HepG2 (cell line): ENCODE measurements around the gene CES2. TPM values are rescaled to one million over a fixed set of nuclear protein-coding genes. Genes with fewer than 3 reads are reported as not detected.

Source experiments
- GPBP1L1 ChIP-seq: sonication (generic); formaldehyde crosslinking; IDR thresholded peaks from 2 replicates; pipeline ENCODE4 v1.5.0; 2020; ENCODE audit warnings: mild to moderate bottlenecking, missing genetic modification reagents
- MED13 ChIP-seq: sonication (generic); formaldehyde crosslinking; IDR thresholded peaks from 2 replicates; pipeline ENCODE4 v1.5.0; 2020; ENCODE audit warnings: missing genetic modification reagents
- MLXIP ChIP-seq: sonication (generic); formaldehyde crosslinking; IDR thresholded peaks from 2 replicates; pipeline ENCODE4 v1.9.0; 2021; ENCODE audit warnings: missing genetic modification reagents, borderline replicate concordance
- RBM22 ChIP-seq: fragments of 200-400 bp; formaldehyde crosslinking; optimal IDR thresholded peaks from 2 replicates; pipeline ENCODE3; 2017; ENCODE audit warnings: mild to moderate bottlenecking, low read length, moderate library complexity
- SSRP1 ChIP-seq: IDR thresholded peaks from 2 replicates; pipeline ENCODE4 v1.6.1; 2016; ENCODE audit warnings: control low read depth
- TBX2 ChIP-seq: sonication (generic); formaldehyde crosslinking; IDR thresholded peaks from 2 replicates; pipeline ENCODE4 v1.5.0; 2020; ENCODE audit warnings: missing genetic modification reagents, mild to moderate bottlenecking, borderline replicate concordance
- TCF12 ChIP-seq, 2 experiments: fragments of 450-650 bp in 1 of 2; sonication (generic) in 1 of 2; formaldehyde crosslinking in 1 of 2; IDR thresholded peaks; 2 replicates each; pipeline versions ENCODE4 v1.6.1 to v1.8.0; 2017 to 2022; ENCODE audit warnings: antibody characterized with exemption in 1 of 2, mild to moderate bottlenecking in 1 of 2, missing genetic modification reagents in 1 of 2, moderate library complexity in 1 of 2
- ZFP41 ChIP-seq: sonication (generic); formaldehyde crosslinking; IDR thresholded peaks from 2 replicates; pipeline ENCODE4 v1.4.0; 2020; ENCODE audit warnings: mild to moderate bottlenecking, missing genetic modification reagents, borderline replicate concordance
- ZNF138 ChIP-seq: sonication (generic); formaldehyde crosslinking; IDR thresholded peaks from 2 replicates; pipeline ENCODE4 v1.5.0; 2020; ENCODE audit warnings: mild to moderate bottlenecking, low read depth, missing genetic modification reagents
- ZNF350 ChIP-seq: sonication (generic); formaldehyde crosslinking; IDR thresholded peaks from 2 replicates; pipeline ENCODE4 v1.4.0; 2020; ENCODE audit warnings: mild to moderate bottlenecking, low read depth, missing genetic modification reagents, borderline replicate concordance
- ZNF547 ChIP-seq: sonication (generic); formaldehyde crosslinking; IDR thresholded peaks from 2 replicates; pipeline ENCODE4 v1.5.1; 2020; ENCODE audit warnings: mild to moderate bottlenecking, missing genetic modification reagents
- ZNF550 ChIP-seq: sonication (generic); formaldehyde crosslinking; IDR thresholded peaks from 2 replicates; pipeline ENCODE4 v1.4.0; 2020; ENCODE audit warnings: mild to moderate bottlenecking, missing genetic modification reagents, borderline replicate concordance
- ZNF713 ChIP-seq: sonication (generic); formaldehyde crosslinking; IDR thresholded peaks from 2 replicates; pipeline ENCODE4 v1.4.0; 2020; ENCODE audit warnings: mild to moderate bottlenecking, missing genetic modification reagents
- polyA plus RNA-seq, 8 experiments: library from polyadenylated mRNA; depleted of rRNA in 3 of 8; stranded (reverse) in 7 of 8; unstranded in 1 of 8; fragments of >200 nt; fragmentation: Illumina TruSeq in 4 of 8; extraction: Trizol in 4 of 8; gene quantifications; 2 replicates each; pipeline versions ENCODE4 v1.2.1 to v1.2.3, GENCODE V29; 2011 to 2016; ENCODE audit warnings: low read depth in 4 of 8, missing spikeins in 1 of 8, mixed read lengths in 1 of 8; ENCODE audit not compliant: insufficient read depth in 1 of 8
- total RNA-seq, 5 experiments: library from RNA; depleted of rRNA; stranded (reverse); fragments of >200 nt; fragmentation: Illumina TruSeq; extraction: Trizol; gene quantifications; 2 replicates each; pipeline ENCODE4 v1.2.3, GENCODE V29; 2016; ENCODE audit warnings: low read depth in 1 of 5
- TF ChIP-seq, protein P1 (sequence below): sonication (generic); formaldehyde crosslinking; IDR thresholded peaks from 2 replicates; pipeline ENCODE4 v1.9.0; 2021; ENCODE audit warnings: missing genetic modification reagents, borderline replicate concordance
- TF ChIP-seq, protein P2 (sequence below): sonication (generic); formaldehyde crosslinking; IDR thresholded peaks from 2 replicates; pipeline ENCODE4 v1.4.0; 2020; ENCODE audit warnings: mild to moderate bottlenecking, low read depth, missing genetic modification reagents
- TF ChIP-seq, protein P3 (sequence below): sonication (generic); formaldehyde crosslinking; IDR thresholded peaks from 2 replicates; pipeline ENCODE4 v1.4.0; 2020; ENCODE audit warnings: mild to moderate bottlenecking, missing genetic modification reagents

CES2 gene
- total and polyA plus RNA-seq, 2 of the 13 experiments (the other 11 are each of a cell fraction or from before 2014, with no cell fraction given): 50.6 to 63.8 TPM

GRCh38 chr16:66977341-66978113 is 42.2 kb downstream of the CES2 start (continued):
- TF ChIP-seq TCF12 (IDR thresholded peaks at IDR 0.05) (no peak), TCF12 (CRISPR knock-in tag; IDR thresholded peaks at IDR 0.05) (no peak), TBX2 (peak; percentile 79), ZNF713 (CRISPR knock-in tag) (no peak), ZFP41 (CRISPR knock-in tag) (no peak; the same call in 1 of the 2 replicates), RBM22 (no peak), ZNF550 (CRISPR knock-in tag) (no peak), GPBP1L1 (CRISPR knock-in tag) (no peak), ZNF350 (CRISPR knock-in tag) (peak; percentile 70; the same call in 1 of the 2 replicates), ZNF547 (CRISPR knock-in tag) (peak; percentile 83), ZNF138 (CRISPR knock-in tag) (no peak), MED13 (CRISPR knock-in tag) (no peak), MLXIP (CRISPR knock-in tag) (no peak), SSRP1 (CRISPR knock-in tag) (no peak)
- TF ChIP-seq, protein P1, sequence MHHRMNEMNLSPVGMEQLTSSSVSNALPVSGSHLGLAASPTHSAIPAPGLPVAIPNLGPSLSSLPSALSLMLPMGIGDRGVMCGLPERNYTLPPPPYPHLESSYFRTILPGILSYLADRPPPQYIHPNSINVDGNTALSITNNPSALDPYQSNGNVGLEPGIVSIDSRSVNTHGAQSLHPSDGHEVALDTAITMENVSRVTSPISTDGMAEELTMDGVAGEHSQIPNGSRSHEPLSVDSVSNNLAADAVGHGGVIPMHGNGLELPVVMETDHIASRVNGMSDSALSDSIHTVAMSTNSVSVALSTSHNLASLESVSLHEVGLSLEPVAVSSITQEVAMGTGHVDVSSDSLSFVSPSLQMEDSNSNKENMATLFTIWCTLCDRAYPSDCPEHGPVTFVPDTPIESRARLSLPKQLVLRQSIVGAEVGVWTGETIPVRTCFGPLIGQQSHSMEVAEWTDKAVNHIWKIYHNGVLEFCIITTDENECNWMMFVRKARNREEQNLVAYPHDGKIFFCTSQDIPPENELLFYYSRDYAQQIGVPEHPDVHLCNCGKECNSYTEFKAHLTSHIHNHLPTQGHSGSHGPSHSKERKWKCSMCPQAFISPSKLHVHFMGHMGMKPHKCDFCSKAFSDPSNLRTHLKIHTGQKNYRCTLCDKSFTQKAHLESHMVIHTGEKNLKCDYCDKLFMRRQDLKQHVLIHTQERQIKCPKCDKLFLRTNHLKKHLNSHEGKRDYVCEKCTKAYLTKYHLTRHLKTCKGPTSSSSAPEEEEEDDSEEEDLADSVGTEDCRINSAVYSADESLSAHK (CRISPR knock-in tag): no peak
- TF ChIP-seq, protein P2, sequence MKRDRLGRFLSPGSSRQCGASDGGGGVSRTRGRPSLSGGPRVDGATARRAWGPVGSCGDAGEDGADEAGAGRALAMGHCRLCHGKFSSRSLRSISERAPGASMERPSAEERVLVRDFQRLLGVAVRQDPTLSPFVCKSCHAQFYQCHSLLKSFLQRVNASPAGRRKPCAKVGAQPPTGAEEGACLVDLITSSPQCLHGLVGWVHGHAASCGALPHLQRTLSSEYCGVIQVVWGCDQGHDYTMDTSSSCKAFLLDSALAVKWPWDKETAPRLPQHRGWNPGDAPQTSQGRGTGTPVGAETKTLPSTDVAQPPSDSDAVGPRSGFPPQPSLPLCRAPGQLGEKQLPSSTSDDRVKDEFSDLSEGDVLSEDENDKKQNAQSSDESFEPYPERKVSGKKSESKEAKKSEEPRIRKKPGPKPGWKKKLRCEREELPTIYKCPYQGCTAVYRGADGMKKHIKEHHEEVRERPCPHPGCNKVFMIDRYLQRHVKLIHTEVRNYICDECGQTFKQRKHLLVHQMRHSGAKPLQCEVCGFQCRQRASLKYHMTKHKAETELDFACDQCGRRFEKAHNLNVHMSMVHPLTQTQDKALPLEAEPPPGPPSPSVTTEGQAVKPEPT (CRISPR knock-in tag): no peak; the same call in 1 of the 2 replicates
- TF ChIP-seq, protein P3, sequence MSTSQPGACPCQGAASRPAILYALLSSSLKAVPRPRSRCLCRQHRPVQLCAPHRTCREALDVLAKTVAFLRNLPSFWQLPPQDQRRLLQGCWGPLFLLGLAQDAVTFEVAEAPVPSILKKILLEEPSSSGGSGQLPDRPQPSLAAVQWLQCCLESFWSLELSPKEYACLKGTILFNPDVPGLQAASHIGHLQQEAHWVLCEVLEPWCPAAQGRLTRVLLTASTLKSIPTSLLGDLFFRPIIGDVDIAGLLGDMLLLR (CRISPR knock-in tag): no peak
